Right lobe of liver (tissue), 4 donors: ENCODE data around the gene PPARA.

ENCODE experiments used
- CTCF ChIP-seq, 4 donors: fragments of 200-600 bp in 3 of 4; fragments of 450-650 bp in 1 of 4; IDR thresholded peaks; one replicate each; pipeline versions ENCODE4 v1.5.1 to v1.8.0; 2016 to 2022; ENCODE audit warnings: antibody characterized with exemption in 4 of 4, mild to moderate bottlenecking in 2 of 4
- POLR2A ChIP-seq: fragments of 450-650 bp; IDR thresholded peaks from one replicate; pipeline ENCODE4 v1.6.1; 2017; ENCODE audit warnings: antibody characterized with exemption, mild to moderate bottlenecking
- donor health status: DM: no; HTN: no; CAD: no.
- donor health status: DM: no; HTN: no; CAD: no.
- donor health status: DM: no; HTN: yes; CAD: no.

GRCh38 chr22:46131151-46131587 lies 19.2 kb upstream of the PPARA start:
- TF ChIP-seq CTCF (IDR thresholded peaks at IDR 0.05) (peak; percentile 51 to 72 (median 58)), POLR2A (peak; percentile 28)
